Measurements from ENCODE around the gene CFAP74.

- TF ChIP-seq POLR2A (IDR thresholded peaks at IDR 0.05; ENCODE audit: low read length) = no peak
- TF ChIP-seq GATA1 (IDR thresholded peaks at IDR 0.05; ENCODE audit: low read depth, low read length) = no peak
Observed at GRCh38 chr1:1978108-1978507, 25.5 kb downstream of the CFAP74 start.

Measured in erythroblast (primary cell).